GM12878 (cell line): Measurements from ENCODE around the gene RACGAP1. TPM values are rescaled to one million over a fixed set of nuclear protein-coding genes. Genes with fewer than 3 reads are reported as not detected.

Experiments used
- CREM ChIP-seq: IDR thresholded peaks from 2 replicates; pipeline ENCODE4 v1.6.1; 2014; ENCODE audit warnings: antibody characterized with exemption, low read depth
- EGR1 ChIP-seq, 2 experiments: IDR thresholded peaks; 1 replicate in 1 of 2; 2 replicates in 1 of 2; pipeline ENCODE4 v1.6.1; 2011 to 2012; ENCODE audit warnings: low read depth in 2 of 2, low read length in 2 of 2, borderline replicate concordance in 1 of 2, mild to moderate bottlenecking in 1 of 2, moderate library complexity in 1 of 2
- IRF3 ChIP-seq: fragments of 450-650 bp; IDR thresholded peaks from 2 replicates; pipeline ENCODE4 v1.6.1; 2014; ENCODE audit warnings: mild to moderate bottlenecking
- SIX5 ChIP-seq: IDR thresholded peaks from 2 replicates; pipeline ENCODE4 v1.6.1; 2011; ENCODE audit warnings: mild to moderate bottlenecking, low read depth, low read length, moderate library complexity; ENCODE audit not compliant: severe bottlenecking
- SMARCA5 ChIP-seq: fragments of 450-650 bp; IDR thresholded peaks from 2 replicates; pipeline ENCODE4 v1.6.1; 2017; ENCODE audit warnings: mild to moderate bottlenecking
- SRF ChIP-seq, 2 experiments: IDR thresholded peaks; 2 replicates each; pipeline ENCODE4 v1.6.1; 2011; ENCODE audit warnings: low read depth in 2 of 2, low read length in 2 of 2, mild to moderate bottlenecking in 1 of 2, moderate library complexity in 1 of 2
- SUZ12 ChIP-seq: fragments of 200-600 bp; sonication (generic); IDR thresholded peaks from one replicate; pipeline ENCODE4 v1.6.1; 2018; ENCODE audit warnings: antibody characterized with exemption, mild to moderate bottlenecking; ENCODE audit not compliant: unreplicated experiment
- TCF3 ChIP-seq: IDR thresholded peaks from 2 replicates; pipeline ENCODE4 v1.6.1; 2012; ENCODE audit warnings: low read depth, mild to moderate bottlenecking, low read length, borderline replicate concordance; ENCODE audit not compliant: insufficient read depth
- ZNF24 ChIP-seq: fragments of 450-650 bp; IDR thresholded peaks from 2 replicates; pipeline ENCODE4 v1.6.1; 2017; ENCODE audit warnings: antibody characterized with exemption, mild to moderate bottlenecking
- polyA plus RNA-seq, 11 experiments: library from polyadenylated mRNA; depleted of rRNA in 4 of 11; unstranded in 6 of 11; stranded (reverse) in 5 of 11; fragments of >200 nt; fragmentation: Nextera tagmentation in 4 of 11; fragmentation: Illumina TruSeq in 1 of 11; extraction: Ambion mirVana in 4 of 11; extraction: Trizol in 1 of 11; gene quantifications; 1 replicate in 1 of 11; 2 replicates in 10 of 11; pipeline versions ENCODE4 v1.2.1 to v1.2.3, GENCODE V29; 2011 to 2016; ENCODE audit warnings: inconsistent platforms in 2 of 11, missing spikeins in 2 of 11, low read depth in 1 of 11
- total RNA-seq, 4 experiments: library from RNA; depleted of rRNA in 3 of 4; stranded (reverse); fragments of >200 nt in 3 of 4; fragmentation: Illumina TruSeq in 1 of 4; extraction: Trizol in 1 of 4; gene quantifications; 2 replicates each; pipeline versions ENCODE4 v1.2.1 to v1.2.3, GENCODE V29; 2013 to 2021

The RACGAP1 gene
- total and polyA plus RNA-seq, 10 of the 15 experiments (the other 5 are each of a cell fraction or from before 2014, with no cell fraction given) = 32.4 to 87.9 (median 76.2) TPM

GRCh38 chr12:49951411-49952240 lies 73.7 kb downstream of the RACGAP1 start (continued):
- TF ChIP-seq IRF3 (no peak), SMARCA5 (no peak), SUZ12 (no peak), SRF (IDR thresholded peaks at IDR 0.05; ENCODE audit: low read depth in 2 of 2, low read length in 2 of 2) (no peak), EGR1 (IDR thresholded peaks at IDR 0.05; ENCODE audit: borderline replicate concordance in 1 of 2, low read depth in 2 of 2, low read length in 2 of 2) (no peak), CREM (no peak), ZNF24 (no peak), SIX5 (no peak), TCF3 (no peak)
- TF ChIP-seq, all 136 proteins: peak for 0
